IMR-90 (cell line): ENCODE data around the gene COL8A1. TPM values are rescaled to one million over a fixed set of nuclear protein-coding genes. Genes with fewer than 3 reads are reported as not detected.

Experiments used
- ATAC-seq: fragments of 200-7000 bp; cut with Tn5 transposase; 2 replicates; pipeline ENCODE4 v1.9.1; 2020; ENCODE audit warnings: low read depth, mild to moderate bottlenecking, moderate library complexity
- BruUV-seq: library from RNA; stranded (reverse); fragments of 400-500 nt; replicated peaks from 2 replicates; lab custom pipeline; 2021; lab: Mats Ljungman, UMichigan
- CTCF ChIA-PET: fragments of 300-600 bp; formaldehyde crosslinking; extraction: SDS; loops from one replicate; lab custom pipeline; 2021; ENCODE audit warnings: antibody characterized with exemption; lab: Yijun Ruan, JAX
- POLR2A ChIA-PET: fragments of 300-600 bp; sonication (Branson Sonifier 250); formaldehyde crosslinking; loops from one replicate; lab custom pipeline; 2022; ENCODE audit warnings: antibody characterized with exemption; ENCODE audit not compliant: unreplicated experiment; lab: Charles Lee
- DNase-seq: peaks from one replicate; pipeline ENCODE4 v3.0.0; 2013
- H2AFZ ChIP-seq: replicated peaks from 2 replicates; pipeline ENCODE3; 2013; ENCODE audit warnings: low read length, mild to moderate bottlenecking; ENCODE audit not compliant: poor library complexity
- H2AK5ac ChIP-seq: 2 replicates; pipeline ENCODE4 v1.6.1; 2013; ENCODE audit warnings: low read depth, low read length, inconsistent platforms
- H2AK9ac ChIP-seq: replicated peaks from 2 replicates; pipeline ENCODE3; 2013; ENCODE audit warnings: mild to moderate bottlenecking, low read depth, low read length, moderate library complexity; ENCODE audit not compliant: poor library complexity
- H2BK120ac ChIP-seq: 2 replicates; pipeline ENCODE4 v1.6.1; 2013; ENCODE audit warnings: low read depth, low read length, inconsistent platforms
- H2BK15ac ChIP-seq: 3 replicates; pipeline ENCODE4 v1.6.1; 2013; ENCODE audit warnings: low read depth, low read length, inconsistent platforms
- H2BK20ac ChIP-seq: 2 replicates; pipeline ENCODE4 v1.6.1; 2013; ENCODE audit warnings: low read depth, mild to moderate bottlenecking, inconsistent platforms, low read length, moderate library complexity
- H2BK5ac ChIP-seq: 2 replicates; pipeline ENCODE4 v1.6.1; 2013; ENCODE audit warnings: mild to moderate bottlenecking, low read depth, low read length, inconsistent platforms; ENCODE audit not compliant: poor library complexity, severe bottlenecking
- H3K14ac ChIP-seq: replicated peaks from 2 replicates; pipeline ENCODE4 v1.6.1; 2013; ENCODE audit warnings: low read depth, low read length, inconsistent platforms
- H3K18ac ChIP-seq: 2 replicates; pipeline ENCODE4 v1.6.1; 2013; ENCODE audit warnings: low read depth, low read length, control low read depth
- H3K23ac ChIP-seq: 2 replicates; pipeline ENCODE4 v1.6.1; 2013; ENCODE audit warnings: low read depth, low read length, inconsistent platforms
- H3K27ac ChIP-seq: 2 replicates; pipeline ENCODE4 v1.5.1; 2013; ENCODE audit warnings: mild to moderate bottlenecking, control low read depth, low read length; ENCODE audit not compliant: insufficient read depth
- H3K27me3 ChIP-seq: 2 replicates; pipeline ENCODE4 v1.6.1; 2013; ENCODE audit warnings: low read length; ENCODE audit not compliant: control insufficient read depth, insufficient read depth
- H3K36me3 ChIP-seq: 2 replicates; pipeline ENCODE4 v1.6.1; 2013; ENCODE audit warnings: low read length, mixed read lengths; ENCODE audit not compliant: control insufficient read depth, insufficient read depth
- H3K4ac ChIP-seq: 2 replicates; pipeline ENCODE4 v1.6.1; 2013; ENCODE audit warnings: low read depth, low read length, inconsistent platforms
- H3K4me1 ChIP-seq: 2 replicates; pipeline ENCODE4 v1.6.1; 2013; ENCODE audit warnings: low read length, mixed read lengths; ENCODE audit not compliant: control insufficient read depth, insufficient read depth
- H3K4me2 ChIP-seq: 2 replicates; pipeline ENCODE4 v1.6.1; 2013; ENCODE audit warnings: low read depth, mild to moderate bottlenecking, control low read depth, low read length, moderate library complexity
- H3K4me3 ChIP-seq: 2 replicates; pipeline ENCODE4 v1.5.1; 2013; ENCODE audit warnings: low read depth, mild to moderate bottlenecking, control low read depth, low read length, moderate library complexity; ENCODE audit not compliant: insufficient read depth
- H3K56ac ChIP-seq: 2 replicates; pipeline ENCODE4 v1.6.1; 2013; ENCODE audit warnings: low read length, inconsistent platforms; ENCODE audit not compliant: insufficient read depth; ENCODE audit errors: extremely low read depth
- H3K79me1 ChIP-seq, 2 experiments: 2 replicates each; pipeline ENCODE4 v1.6.1; 2013; ENCODE audit warnings: low read length in 2 of 2, inconsistent platforms in 1 of 2, low read depth in 1 of 2
- H3K9ac ChIP-seq: 2 replicates; pipeline ENCODE4 v1.6.1; 2013; ENCODE audit warnings: low read depth, low read length, control low read depth
- H3K9me1 ChIP-seq: 2 replicates; pipeline ENCODE4 v1.6.1; 2013; ENCODE audit warnings: low read length, inconsistent platforms; ENCODE audit not compliant: insufficient read depth
- H3K9me3 ChIP-seq: 2 replicates; pipeline ENCODE4 v1.6.1; 2013; ENCODE audit warnings: low read length; ENCODE audit not compliant: control insufficient read depth, insufficient read depth
- H4K20me1 ChIP-seq: 2 replicates; pipeline ENCODE4 v1.6.1; 2013; ENCODE audit warnings: low read length, inconsistent platforms; ENCODE audit not compliant: insufficient read depth
- H4K5ac ChIP-seq: 2 replicates; pipeline ENCODE4 v1.6.1; 2013; ENCODE audit warnings: mild to moderate bottlenecking, low read depth, low read length, control low read depth
- H4K8ac ChIP-seq, 2 experiments: 2 replicates each; pipeline ENCODE4 v1.6.1; 2013; ENCODE audit warnings: low read depth in 2 of 2, low read length in 2 of 2, control low read depth in 1 of 2, inconsistent platforms in 1 of 2
- H4K91ac ChIP-seq: 2 replicates; pipeline ENCODE4 v1.6.1; 2013; ENCODE audit warnings: low read depth, low read length, inconsistent platforms; ENCODE audit not compliant: insufficient read depth
- CEBPB ChIP-seq: IDR thresholded peaks from 2 replicates; pipeline ENCODE4 v1.6.1; 2012; ENCODE audit warnings: low read depth, low read length, improper control_type of control experiment
- CHD1 ChIP-seq: IDR thresholded peaks from 2 replicates; pipeline ENCODE4 v1.6.1; 2012; ENCODE audit warnings: low read depth, low read length, improper control_type of control experiment
- FOS ChIP-seq: fragments of 150-350 bp; IDR thresholded peaks from 2 replicates; pipeline ENCODE4 v1.6.1; 2016; ENCODE audit warnings: low read depth, low read length
- MAZ ChIP-seq: IDR thresholded peaks from 2 replicates; pipeline ENCODE4 v1.6.1; 2012; ENCODE audit warnings: low read depth, mild to moderate bottlenecking, low read length, improper control_type of control experiment, moderate library complexity, borderline replicate concordance
- MXI1 ChIP-seq: IDR thresholded peaks from 2 replicates; pipeline ENCODE4 v1.6.1; 2012; ENCODE audit warnings: low read depth, mild to moderate bottlenecking, low read length, moderate library complexity, borderline replicate concordance
- NFE2L2 ChIP-seq: fragments of 150-350 bp; IDR thresholded peaks from 2 replicates; pipeline ENCODE4 v1.6.1; 2016; ENCODE audit warnings: low read depth, mild to moderate bottlenecking, low read length
- POLR2A ChIP-seq: IDR thresholded peaks from 2 replicates; pipeline ENCODE4 v1.6.1; 2012; ENCODE audit warnings: mild to moderate bottlenecking, low read depth, low read length
- RAD21 ChIP-seq: IDR thresholded peaks from 2 replicates; pipeline ENCODE4 v1.6.1; 2012; ENCODE audit warnings: low read length, improper control_type of control experiment
- RCOR1 ChIP-seq: IDR thresholded peaks from 2 replicates; pipeline ENCODE4 v1.6.1; 2012; ENCODE audit warnings: mild to moderate bottlenecking, low read length, improper control_type of control experiment; ENCODE audit not compliant: insufficient replicate concordance
- RFX5 ChIP-seq: IDR thresholded peaks from 2 replicates; pipeline ENCODE4 v1.8.0; 2012; ENCODE audit warnings: low read depth, mild to moderate bottlenecking, low read length, moderate library complexity
- SMC3 ChIP-seq: fragments of 150-350 bp; IDR thresholded peaks from 2 replicates; pipeline ENCODE4 v1.6.1; 2016; ENCODE audit warnings: low read depth, mild to moderate bottlenecking, antibody characterized with exemption, low read length, moderate library complexity
- USF2 ChIP-seq: fragments of 150-350 bp; IDR thresholded peaks from 2 replicates; pipeline ENCODE4 v1.6.1; 2017; ENCODE audit warnings: mild to moderate bottlenecking, antibody characterized with exemption, low read length, low read depth
- WGBS, 2 experiments: methylation state at CpG; one replicate each; pipeline versions ENCODE4 v1.1.5 to v1.1.7; 2013; ENCODE audit warnings: missing lambda C conversion rate in 2 of 2; ENCODE audit not compliant: insufficient read length in 1 of 2; ENCODE audit errors: extremely low coverage in 2 of 2; 5-methylcytosine and 5-hydroxymethylcytosine counted together
- dilution Hi-C: fragments of 300-500 bp; cut with HindIII; formaldehyde crosslinking; loops from one replicate; pipeline ENCODE4 v1.14.3; 2018; ENCODE audit warnings: low sequenced_read_pairs; ENCODE audit not compliant: unreplicated experiment
- in situ Hi-C: fragments of 300-500 bp; cut with MboI; formaldehyde crosslinking; loops from 3 replicates; pipeline ENCODE4 v1.14.3; 2019; ENCODE audit warnings: low sequenced_read_pairs, inconsistent platforms, mixed read lengths
- intact Hi-C: fragments of 100-400 bp; cut with micrococcal nuclease; formaldehyde crosslinking; loops from 2 replicates; pipeline ENCODE4 v1.10.0; 2022
- polyA plus RNA-seq, 3 experiments: library from polyadenylated mRNA; depleted of rRNA; stranded (reverse); fragments of >200 nt; gene quantifications; 2 replicates each; pipeline ENCODE4 v1.2.3, GENCODE V29; 2012; ENCODE audit warnings: low replicate concordance in 1 of 3
- total RNA-seq: library from RNA; depleted of rRNA; stranded (reverse); fragments of >200 nt; gene quantifications from 2 replicates; pipeline ENCODE4 v1.2.3, GENCODE V29; 2012
- TF ChIP-seq, protein P1 (sequence below): fragments of 150-350 bp; IDR thresholded peaks from 2 replicates; pipeline ENCODE4 v1.6.1; 2016; ENCODE audit warnings: low read depth, mild to moderate bottlenecking, low read length, moderate library complexity, borderline replicate concordance

The COL8A1 gene
- total and polyA plus RNA-seq, 2 of the 4 experiments (the other 2 are of a cell fraction) = 119 to 151 TPM

DNA sequence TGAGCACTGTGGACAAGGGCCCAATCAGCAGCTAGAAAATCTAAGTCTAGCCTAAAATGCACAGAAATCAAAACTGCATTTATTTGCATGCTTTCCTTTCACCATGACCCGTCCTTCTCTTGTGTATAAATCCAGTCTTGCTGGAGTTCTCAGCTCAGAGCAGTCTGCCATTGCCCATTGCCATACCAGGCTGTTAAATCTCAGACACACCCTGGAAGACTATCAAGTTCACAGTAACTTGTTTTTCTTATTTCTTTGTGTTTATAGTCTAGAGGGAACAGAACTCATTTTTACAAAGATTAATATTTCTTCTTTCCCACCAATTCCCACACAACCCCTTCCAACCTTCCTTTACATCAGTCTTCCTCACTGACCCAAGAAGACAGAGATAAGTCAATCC lies 85.9 kb downstream of the COL8A1 start (continued):
- TF ChIP-seq CHD1 (no peak), MAZ (no peak)
- TF ChIP-seq, protein P1, sequence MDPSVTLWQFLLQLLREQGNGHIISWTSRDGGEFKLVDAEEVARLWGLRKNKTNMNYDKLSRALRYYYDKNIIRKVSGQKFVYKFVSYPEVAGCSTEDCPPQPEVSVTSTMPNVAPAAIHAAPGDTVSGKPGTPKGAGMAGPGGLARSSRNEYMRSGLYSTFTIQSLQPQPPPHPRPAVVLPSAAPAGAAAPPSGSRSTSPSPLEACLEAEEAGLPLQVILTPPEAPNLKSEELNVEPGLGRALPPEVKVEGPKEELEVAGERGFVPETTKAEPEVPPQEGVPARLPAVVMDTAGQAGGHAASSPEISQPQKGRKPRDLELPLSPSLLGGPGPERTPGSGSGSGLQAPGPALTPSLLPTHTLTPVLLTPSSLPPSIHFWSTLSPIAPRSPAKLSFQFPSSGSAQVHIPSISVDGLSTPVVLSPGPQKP = no peak

DNA sequence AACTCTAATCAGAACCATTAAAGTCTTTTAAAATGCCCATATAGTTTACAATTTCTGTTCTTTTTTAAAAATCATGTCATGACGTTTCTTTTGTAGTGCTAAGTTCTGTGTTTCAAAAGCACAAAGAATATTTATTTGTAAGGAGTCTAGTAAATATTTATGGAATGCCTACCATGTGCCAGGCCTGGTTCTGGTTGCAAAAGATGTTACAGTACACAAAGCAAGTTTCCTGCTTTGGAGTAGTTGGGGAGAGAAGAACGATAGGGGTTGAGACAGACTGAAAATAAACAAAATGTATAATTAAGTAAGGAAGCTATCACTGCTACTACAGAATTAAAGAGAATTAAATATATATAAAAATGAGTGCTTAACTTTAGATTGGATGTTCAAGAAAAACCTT lies 92.5 kb downstream of the COL8A1 start:
- H2BK120ac ChIP-seq = no peak overlapping the region
- H2BK15ac ChIP-seq = no peak overlapping the region
- no peak overlapping the region for H3K27ac ChIP-seq
- H3K27me3 ChIP-seq = no peaks in the 10 kb centered on the region
- H3K9me3 ChIP-seq = no peaks in the 10 kb centered on the region
- intact Hi-C loops = no loop called here
- no peak overlapping the region for H2AK5ac ChIP-seq
- no peak overlapping the region for H3K23ac ChIP-seq
- peaks cover 2% of the 10 kb centered on the region for H3K4me1 ChIP-seq
- no peak overlapping the region for H4K5ac ChIP-seq
- no peaks in the 10 kb centered on the region for H3K9me1 ChIP-seq
- no peak overlapping the region for H4K91ac ChIP-seq
- dilution Hi-C loops = no loop called here
- ATAC-seq (peak; percentile 60), DNase-seq (no peak)
- no peak overlapping the region for H2AK9ac ChIP-seq
- H3K4me2 ChIP-seq = no peak overlapping the region
- WGBS, 2 experiments = no CpG with 5 or more reads among the region's 2 CpGs
- H3K56ac ChIP-seq = no peak overlapping the region
- H3K14ac ChIP-seq = no peak overlapping the region
- H3K79me1 ChIP-seq = peaks cover 6% of the 10 kb centered on the region in 2 experiments; a peak in 1 of 4 replicates
- no peak overlapping the region for H2AFZ ChIP-seq
- no peak overlapping the region for H2BK20ac ChIP-seq
- no peak overlapping the region for H3K4ac ChIP-seq
- H3K9ac ChIP-seq = no peak overlapping the region
- H3K18ac ChIP-seq = no peak overlapping the region
- no peaks in the 10 kb centered on the region; the same call in 1 of the 2 replicates for H3K36me3 ChIP-seq
- TF ChIP-seq USF2 (no peak), SMC3 (no peak), RFX5 (no peak), POLR2A (no peak), CEBPB (no peak), RAD21 (no peak), RCOR1 (no peak), NFE2L2 (no peak), MAZ (no peak), MXI1 (no peak), FOS (no peak)
- no peak overlapping the region for H2BK5ac ChIP-seq
- POLR2A ChIA-PET = no interaction called here
- in situ Hi-C loops = no loop called here
- H4K8ac ChIP-seq = no peak overlapping the region
- H3K4me3 ChIP-seq = no peak overlapping the region
- no peaks in the 10 kb centered on the region for H4K20me1 ChIP-seq
- CTCF ChIA-PET = interaction anchor here (0.9 kb wide), 1 partner anchor 16 kb away, joined by 3 read pairs; no protein-coding TSS in a partner anchor
- no TSS peak for BruUV-seq
